Stomach (tissue), 9 donors: ENCODE results near the gene COPS6. TPM values are rescaled to one million over a fixed set of nuclear protein-coding genes. Genes with fewer than 3 reads are reported as not detected.

Experiments used
- DNase-seq, 2 donors: peaks; one replicate each; pipeline versions ENCODE4 v3.0.0 to v3.0.0-alpha.2; 2013 to 2019
- H3K27ac ChIP-seq, 5 donors: fragments of 200-600 bp in 4 of 5; sonication (generic) in 4 of 5; one replicate each; pipeline ENCODE4 v1.5.1; 2013 to 2019; ENCODE audit warnings: mild to moderate bottlenecking in 1 of 5, moderate library complexity in 1 of 5
- H3K27me3 ChIP-seq, 3 donors: fragments of 200-600 bp; sonication (generic); one replicate each; pipeline ENCODE4 v1.5.1; 2017 to 2019; ENCODE audit warnings: mixed run types in 1 of 3
- H3K36me3 ChIP-seq, 4 donors: fragments of 200-600 bp; sonication (generic); 1 replicate in 3 of 4; 2 replicates in 1 of 4; pipeline ENCODE4 v1.5.1; 2016 to 2019
- H3K4me1 ChIP-seq, 4 donors: fragments of 200-600 bp; sonication (generic); one replicate each; pipeline ENCODE4 v1.5.1; 2016 to 2019
- H3K4me3 ChIP-seq, 4 donors: fragments of 200-600 bp; sonication (generic) in 3 of 4; one replicate each; pipeline ENCODE4 v1.5.1; 2016 to 2019; ENCODE audit warnings: mild to moderate bottlenecking in 1 of 4
- H3K9me3 ChIP-seq, 4 donors: fragments of 200-600 bp; sonication (generic); one replicate each; pipeline ENCODE4 v1.5.1; 2016 to 2019
- CTCF ChIP-seq, 7 experiments: fragments of 450-650 bp in 4 of 7; fragments of 200-600 bp in 3 of 7; sonication (generic) in 3 of 7; IDR thresholded peaks; one replicate each; pipeline ENCODE4 v1.5.1; 2016 to 2019; ENCODE audit warnings: antibody characterized with exemption in 7 of 7, control low read depth in 2 of 7, mild to moderate bottlenecking in 1 of 7
- EP300 ChIP-seq: sonication (generic); formaldehyde crosslinking; IDR thresholded peaks from one replicate; pipeline ENCODE4 v1.6.1; 2017; ENCODE audit warnings: antibody characterized with exemption
- POLR2A ChIP-seq, 4 donors: fragments of 450-650 bp; IDR thresholded peaks; one replicate each; pipeline ENCODE4 v1.6.1; 2016; ENCODE audit warnings: antibody characterized with exemption in 4 of 4, control low read depth in 2 of 4, mild to moderate bottlenecking in 1 of 4, moderate library complexity in 1 of 4
- POLR2AphosphoS5 ChIP-seq, 3 donors: sonication (generic); formaldehyde crosslinking; IDR thresholded peaks; one replicate each; pipeline ENCODE4 v1.6.1; 2016; ENCODE audit warnings: antibody characterized with exemption in 3 of 3
- WGBS, 5 donors: extraction: QIAGEN DNeasy Blood & Tissue Kit in 3 of 5; methylation state at CpG; one replicate each; pipeline versions ENCODE4 v1.1.5 to v1.1.7; 2013 to 2018; 5-methylcytosine and 5-hydroxymethylcytosine counted together
- intact Hi-C: fragments of 100-400 bp; cut with DNase I; formaldehyde crosslinking; loops from one replicate; pipeline ENCODE4 v1.15.1; 2023; ENCODE audit warnings: low total_unique reads
- polyA plus RNA-seq, 3 donors: library from polyadenylated mRNA; stranded (reverse); fragments of 200-250 nt; gene quantifications; one replicate each; pipeline ENCODE4 v1.2.3, GENCODE V29; 2013
- total RNA-seq, 5 donors: library from RNA; depleted of rRNA; stranded (reverse); fragments of >200 nt; gene quantifications; one replicate each; pipeline versions ENCODE4 v1.1.0 to v1.2.3, GENCODE V29; 2014 to 2016
- donor health status: healthy with polysubstance abuse.
- donor health status: Bipolar disorder and iron deficiency.
- donor health status: healthy.

The COPS6 gene
- total and polyA plus RNA-seq, 8 donors = 34.2 to 197 (median 93.9) TPM

GRCh38 chr7:100090527-100091410 lies 2.0 kb downstream of the COPS6 start:
- Histone ChIP-seq H3K27me3 (no peaks in the 10 kb centered on the region), H3K9me3 (no peaks in the 10 kb centered on the region), H3K27ac (no peak overlapping the region), H3K4me1 (peaks cover 15 to 68% (median 35%) of the 10 kb centered on the region in 4 donors), H3K4me3 (no peak overlapping the region), H3K36me3 (peaks cover 53 to 59% (median 57%) of the 10 kb centered on the region in 4 donors)
- no peak for DNase-seq
- TF ChIP-seq POLR2AphosphoS5 (IDR thresholded peaks at IDR 0.05) = no peak
- TF ChIP-seq CTCF (IDR thresholded peaks at IDR 0.05) = no peak
- TF ChIP-seq POLR2A (IDR thresholded peaks at IDR 0.05) = no peak
- TF ChIP-seq EP300 = no peak
- intact Hi-C loops = no loop called here
- WGBS, 5 donors = 86 to 89% (median 87%) methylated on average over 14 of the region's 14 CpGs

- no peak for DNase-seq
- 48 to 63% (median 58%) methylated on average over 11 to 19 of the region's 19 CpGs for WGBS, 5 donors
- intact Hi-C loops = no loop called here
- peaks cover 15 to 66% (median 35%) of the 10 kb centered on the region in 4 donors for H3K4me1 ChIP-seq
- TF ChIP-seq POLR2A (IDR thresholded peaks at IDR 0.05) (no peak), POLR2AphosphoS5 (IDR thresholded peaks at IDR 0.05) (peak in 1 of 3 donors; percentile 7)
- H3K27me3 ChIP-seq = no peaks in the 10 kb centered on the region
- H3K36me3 ChIP-seq = peaks cover 61 to 68% (median 65%) of the 10 kb centered on the region in 4 donors
- H3K27ac ChIP-seq = no peak overlapping the region
- no peak overlapping the region for H3K4me3 ChIP-seq
- H3K9me3 ChIP-seq = no peaks in the 10 kb centered on the region
Measured at GRCh38 chr7:100091411-100092181, 2.8 kb downstream of the COPS6 start.

- H3K27ac ChIP-seq = peak overlapping the region in 2 of 5 donors; percentile 2 to 67
Measured at GRCh38 chr7:100093054-100093453, 4.3 kb downstream of the COPS6 start.

GRCh38 chr7:100093498-100093897 lies 4.7 kb downstream of the COPS6 start:
- Histone ChIP-seq H3K36me3 (peaks cover 80 to 87% (median 84%) of the 10 kb centered on the region in 4 donors), H3K27me3 (no peaks in the 10 kb centered on the region), H3K9me3 (no peaks in the 10 kb centered on the region), H3K4me1 (peaks cover 9 to 52% (median 32%) of the 10 kb centered on the region in 4 donors), H3K27ac (peak overlapping the region in 3 of 5 donors; percentile 2 to 67 (median 58)), H3K4me3 (no peak overlapping the region)
- intact Hi-C loops = no loop called here
- 41 to 66% (median 56%) methylated on average over 5 to 13 of the region's 13 CpGs for WGBS, 5 donors
- no peak for DNase-seq
- TF ChIP-seq POLR2AphosphoS5 (IDR thresholded peaks at IDR 0.05) (peak in 2 of 3 donors; percentile 28 to 30), EP300 (peak; percentile 40), POLR2A (IDR thresholded peaks at IDR 0.05) (no peak), CTCF (IDR thresholded peaks at IDR 0.05) (no peak)

More at GRCh38 chr7:100093054-100093453, 4.3 kb downstream of the COPS6 start:
- Histone ChIP-seq H3K36me3 (peaks cover 76 to 82% (median 80%) of the 10 kb centered on the region in 4 donors), H3K27me3 (no peaks in the 10 kb centered on the region), H3K9me3 (no peaks in the 10 kb centered on the region), H3K4me3 (no peak overlapping the region), H3K4me1 (peaks cover 13 to 53% (median 33%) of the 10 kb centered on the region in 4 donors)
- TF ChIP-seq CTCF (IDR thresholded peaks at IDR 0.05) (no peak), POLR2AphosphoS5 (IDR thresholded peaks at IDR 0.05) (no peak), EP300 (no peak), POLR2A (IDR thresholded peaks at IDR 0.05) (no peak)
- 52 to 62% (median 61%) methylated on average over 8 of the region's 8 CpGs for WGBS, 5 donors
- no peak for DNase-seq
- intact Hi-C loops = no loop called here
